CD4-positive, alpha-beta T cell treated with Interleukin-2 at 100 ng/mL for 4 hours (primary cell): ENCODE results near the gene FASTK.
"Not testable (repeated sequence)": the region's sequence is repeated elsewhere in the genome, so short reads cannot be mapped to it uniquely, and the experiment has no call there.

ENCODE experiments used
- DNase-seq: peaks from one replicate; pipeline ENCODE4 v3.0.0-alpha.2; 2020; ENCODE audit warnings: low spot score

The FASTK gene

DNA sequence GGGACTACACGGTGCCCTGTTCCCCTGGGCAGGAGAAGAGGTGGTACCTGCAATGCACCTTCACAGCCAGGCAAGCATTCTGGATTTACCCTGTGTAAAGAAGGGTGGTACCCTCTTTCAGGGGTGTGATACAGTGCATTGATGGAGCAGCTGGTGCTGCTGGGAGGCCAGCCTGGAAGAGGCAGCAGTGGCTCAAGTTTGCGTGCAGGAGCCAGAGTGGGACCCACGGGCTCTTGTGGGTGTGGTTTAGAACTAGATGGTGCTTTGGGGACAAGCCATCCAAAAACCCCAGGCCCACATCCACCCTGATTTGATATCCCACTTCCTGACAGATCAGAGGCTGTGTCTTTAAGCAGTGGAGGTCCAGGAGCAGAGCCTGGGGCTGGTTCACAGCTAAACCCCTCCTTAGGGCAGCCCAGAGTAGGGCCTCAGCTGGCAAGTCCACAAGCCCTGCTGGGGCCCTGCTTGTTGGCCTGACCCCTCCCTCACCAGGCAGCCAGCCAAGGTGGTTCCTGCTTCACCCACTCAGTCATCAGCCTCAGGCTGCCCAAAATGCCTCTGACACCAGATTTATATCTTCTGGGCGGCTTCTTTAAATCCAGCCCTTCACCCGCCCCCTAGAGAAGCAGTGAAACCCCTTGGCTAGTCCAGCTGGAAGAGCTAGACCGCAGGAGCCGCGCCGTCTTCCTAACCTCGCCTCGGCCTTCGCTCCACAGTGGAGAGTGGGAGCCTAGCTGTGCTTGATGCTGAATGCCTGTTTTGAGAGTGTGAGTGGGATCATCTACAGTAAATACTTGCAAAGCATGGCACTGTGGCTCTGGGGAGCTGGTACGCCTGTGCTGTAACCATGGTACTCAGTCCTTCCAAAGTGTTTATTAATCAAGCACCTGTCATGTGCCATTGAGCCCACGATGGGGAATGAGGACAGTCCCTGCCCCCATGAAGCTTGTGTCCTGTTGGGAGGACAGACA lies 33.7 kb downstream of the FASTK start:
- no peak for DNase-seq

DNA sequence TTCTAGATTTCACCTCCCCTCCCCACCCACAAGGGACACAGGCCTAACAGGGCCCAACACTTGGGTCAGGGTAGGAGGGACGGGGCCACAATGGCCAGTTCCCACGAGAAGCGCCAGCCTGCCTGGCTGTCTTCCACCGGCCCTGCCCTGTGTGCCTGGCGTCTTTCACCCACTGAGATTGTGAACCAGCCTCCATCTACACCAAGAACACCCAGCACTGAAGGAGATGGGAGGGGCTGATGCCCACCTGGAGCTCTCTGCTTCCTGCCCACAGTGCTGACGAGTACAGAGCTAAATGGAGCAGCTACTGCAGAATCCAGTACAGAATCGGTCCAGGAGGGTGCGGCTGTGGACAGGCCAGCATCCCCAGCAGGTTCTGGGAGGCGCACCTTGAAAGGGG lies 34.6 kb downstream of the FASTK start:
- DNase-seq: no peak

DNA sequence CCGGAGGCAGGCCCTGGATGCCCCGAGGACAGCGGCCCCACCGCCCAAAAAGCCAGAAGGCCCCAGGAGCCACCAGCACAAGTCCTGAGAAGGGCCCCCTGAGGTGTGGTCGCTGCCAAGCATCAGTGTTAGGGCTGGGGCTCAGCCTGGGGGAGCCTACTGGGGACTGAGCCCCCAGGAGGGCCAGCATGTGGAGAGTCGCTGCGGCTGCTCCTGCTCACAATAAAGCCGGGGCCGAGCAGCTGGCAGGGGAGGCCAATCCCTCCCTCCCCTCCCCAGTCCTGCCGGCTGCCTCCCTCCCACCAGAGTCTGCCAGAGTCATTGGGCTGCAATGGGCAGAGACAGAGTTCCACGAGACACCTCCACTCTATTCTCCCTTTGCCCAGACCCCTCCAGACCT lies 35.3 kb downstream of the FASTK start:
- no peak for DNase-seq

DNA sequence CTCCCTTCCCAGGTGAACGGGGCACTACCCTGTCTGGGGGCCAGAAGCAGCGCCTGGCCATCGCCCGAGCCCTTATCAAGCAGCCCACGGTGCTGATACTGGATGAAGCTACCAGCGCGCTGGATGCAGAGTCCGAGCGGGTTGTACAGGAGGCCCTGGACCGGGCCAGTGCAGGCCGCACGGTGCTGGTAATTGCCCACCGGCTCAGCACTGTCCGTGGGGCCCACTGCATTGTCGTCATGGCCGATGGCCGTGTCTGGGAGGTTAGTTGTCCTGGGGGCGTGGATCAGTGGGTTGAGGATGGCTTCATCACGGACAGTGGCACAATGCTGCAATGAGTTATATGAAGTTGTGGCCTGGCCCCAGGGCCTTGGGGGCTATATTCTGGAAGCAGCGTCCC lies 36.6 kb downstream of the FASTK start:
- DNase-seq: no peak

DNA sequence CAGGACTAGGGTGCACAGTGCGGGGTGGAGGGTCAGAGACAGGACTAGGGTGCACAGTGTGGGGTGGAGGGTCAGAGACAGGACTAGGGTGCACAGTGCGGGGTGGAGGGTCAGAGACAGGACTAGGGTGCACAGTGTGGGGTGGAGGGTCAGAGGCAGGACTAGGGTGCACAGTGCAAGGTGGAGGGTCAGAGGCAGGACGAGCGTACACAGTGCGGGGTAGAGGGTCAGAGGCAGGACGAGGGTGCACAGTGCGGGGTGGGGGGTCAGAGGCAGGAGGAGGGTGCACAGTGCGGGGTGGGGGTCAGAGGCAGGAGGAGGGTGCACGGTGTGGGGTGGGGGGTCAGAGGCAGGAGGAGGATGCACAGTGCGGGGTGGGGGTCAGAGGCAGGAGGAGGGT lies 37.2 kb downstream of the FASTK start:
- DNase-seq: not testable (repeated sequence)

DNA sequence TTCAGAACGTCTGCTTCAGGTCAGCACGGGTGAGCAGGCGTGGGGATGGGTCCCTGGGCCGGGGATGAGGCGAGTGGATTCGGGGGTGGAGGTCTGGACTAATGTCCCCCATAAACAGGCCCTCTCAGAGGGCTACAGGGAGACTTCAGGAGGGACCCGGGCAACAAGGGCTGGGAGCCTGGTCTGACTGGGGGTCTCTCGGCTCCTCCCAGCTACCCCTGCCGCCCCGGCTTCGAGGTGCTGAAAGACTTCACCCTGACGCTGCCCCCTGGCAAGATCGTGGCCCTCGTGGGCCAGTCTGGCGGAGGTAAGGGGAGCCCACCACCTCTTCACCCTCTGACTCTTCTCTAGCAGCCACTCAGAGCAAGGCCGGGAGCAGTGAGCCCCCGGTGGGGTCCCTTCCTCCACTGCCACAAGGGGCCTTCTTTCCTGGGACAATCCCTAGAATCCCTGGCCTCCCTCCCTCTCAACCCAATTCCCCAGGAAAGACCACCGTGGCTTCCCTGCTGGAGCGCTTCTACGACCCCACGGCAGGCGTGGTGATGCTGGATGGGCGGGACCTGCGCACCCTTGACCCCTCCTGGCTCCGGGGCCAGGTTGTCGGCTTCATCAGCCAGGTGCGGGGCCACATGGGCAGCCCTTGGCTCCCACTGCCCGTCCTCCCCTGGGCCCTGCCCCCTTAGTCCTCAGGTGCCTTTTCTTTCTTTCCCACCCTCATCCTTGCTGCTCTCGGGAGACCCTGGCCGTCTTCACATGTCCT lies 39.8 kb downstream of the FASTK start:
- no peak for DNase-seq

DNA sequence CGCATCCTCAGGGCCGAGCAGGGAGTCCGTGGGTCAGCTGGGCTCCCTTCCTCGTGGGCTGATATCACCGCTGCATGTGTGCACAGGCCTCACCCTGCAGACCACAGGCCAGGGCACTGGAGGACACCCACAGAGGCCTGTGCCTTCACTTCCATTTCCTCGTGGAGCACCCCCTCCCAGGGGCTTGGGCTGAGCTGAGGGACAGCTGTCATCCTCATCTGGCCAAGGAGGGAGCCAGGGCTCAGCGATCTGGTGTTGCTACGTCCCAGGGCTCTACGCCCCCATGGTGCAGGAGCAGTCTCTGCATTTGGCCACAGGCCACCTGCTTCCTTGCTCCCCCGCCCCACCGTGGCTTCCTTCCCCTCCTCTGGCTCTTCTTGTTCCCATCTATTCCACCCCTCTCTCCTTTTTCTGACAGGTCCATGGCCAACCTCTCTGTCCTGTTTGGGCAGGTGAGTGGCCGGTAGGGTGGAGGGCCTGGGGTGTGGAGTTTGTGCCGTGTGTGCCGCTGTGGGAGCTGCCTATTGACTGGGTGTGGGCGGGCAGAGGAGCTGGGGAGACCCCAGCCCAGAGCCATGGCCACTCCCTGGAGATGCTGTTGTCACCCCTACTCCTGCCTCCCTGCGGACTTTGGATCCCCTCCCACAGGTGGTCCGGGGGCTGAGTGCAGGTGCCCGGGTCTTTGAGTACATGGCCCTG lies 40.6 kb downstream of the FASTK start:
- no peak for DNase-seq

DNA sequence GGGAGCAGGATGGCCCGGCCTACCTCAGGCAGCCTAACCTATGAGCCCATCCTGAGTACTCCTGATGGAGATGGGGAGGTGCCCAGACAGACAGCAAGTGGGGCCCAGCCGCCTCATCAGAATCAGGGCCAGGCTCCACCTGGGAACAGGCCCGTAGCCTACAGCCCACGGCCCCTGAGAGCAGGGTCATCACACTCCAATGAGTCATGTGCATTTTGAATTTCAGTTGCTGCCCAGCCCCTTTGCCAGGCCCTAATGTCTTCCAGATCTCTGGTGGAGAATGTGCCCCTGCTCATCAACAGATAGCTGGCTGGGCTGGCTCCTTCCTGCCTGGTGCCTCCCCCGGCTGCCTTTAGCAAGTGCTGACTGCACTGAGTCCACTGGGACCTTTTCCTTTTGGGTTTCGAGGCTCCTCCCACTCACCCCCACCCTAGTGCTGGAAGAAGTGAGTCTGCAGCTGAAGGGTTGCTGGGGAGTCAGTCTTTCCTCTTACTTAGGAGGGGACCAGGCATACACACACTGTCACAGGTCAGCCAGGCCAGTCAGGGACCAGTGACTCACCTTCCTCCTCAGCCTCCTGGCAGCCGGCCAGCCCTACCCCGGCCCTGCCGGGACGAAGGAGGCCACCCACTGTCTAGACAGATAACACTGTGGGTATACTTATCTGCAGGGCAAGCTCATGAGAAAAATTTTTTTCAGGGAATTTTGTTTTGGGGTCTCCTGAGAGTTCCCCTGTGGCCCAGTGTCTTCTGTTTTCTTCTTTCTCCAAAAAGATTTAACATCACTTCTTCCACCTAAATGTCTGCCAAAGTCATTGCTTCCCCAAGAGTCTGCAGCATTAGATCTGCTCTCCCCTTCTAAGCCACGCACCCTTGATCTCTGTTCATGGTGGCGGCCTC lies 41.4 kb downstream of the FASTK start:
- peak; percentile 55 for DNase-seq

DNA sequence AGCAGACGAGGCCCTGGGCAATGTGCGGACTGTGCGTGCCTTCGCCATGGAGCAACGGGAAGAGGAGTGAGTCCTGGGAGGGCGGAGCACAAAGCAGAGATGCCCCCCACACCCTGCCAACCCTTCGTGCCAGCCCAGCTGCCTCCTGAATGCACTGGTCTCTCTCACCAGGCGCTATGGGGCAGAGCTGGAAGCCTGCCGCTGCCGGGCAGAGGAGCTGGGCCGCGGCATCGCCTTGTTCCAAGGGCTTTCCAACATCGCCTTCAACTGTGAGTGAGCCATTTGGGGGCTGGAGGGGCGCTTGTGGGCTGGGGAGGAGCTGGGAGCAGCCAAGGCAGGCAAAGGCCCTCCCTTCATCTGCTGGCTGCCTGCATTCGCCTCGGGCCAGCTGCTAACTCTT lies 44.7 kb downstream of the FASTK start:
- DNase-seq: no peak

DNA sequence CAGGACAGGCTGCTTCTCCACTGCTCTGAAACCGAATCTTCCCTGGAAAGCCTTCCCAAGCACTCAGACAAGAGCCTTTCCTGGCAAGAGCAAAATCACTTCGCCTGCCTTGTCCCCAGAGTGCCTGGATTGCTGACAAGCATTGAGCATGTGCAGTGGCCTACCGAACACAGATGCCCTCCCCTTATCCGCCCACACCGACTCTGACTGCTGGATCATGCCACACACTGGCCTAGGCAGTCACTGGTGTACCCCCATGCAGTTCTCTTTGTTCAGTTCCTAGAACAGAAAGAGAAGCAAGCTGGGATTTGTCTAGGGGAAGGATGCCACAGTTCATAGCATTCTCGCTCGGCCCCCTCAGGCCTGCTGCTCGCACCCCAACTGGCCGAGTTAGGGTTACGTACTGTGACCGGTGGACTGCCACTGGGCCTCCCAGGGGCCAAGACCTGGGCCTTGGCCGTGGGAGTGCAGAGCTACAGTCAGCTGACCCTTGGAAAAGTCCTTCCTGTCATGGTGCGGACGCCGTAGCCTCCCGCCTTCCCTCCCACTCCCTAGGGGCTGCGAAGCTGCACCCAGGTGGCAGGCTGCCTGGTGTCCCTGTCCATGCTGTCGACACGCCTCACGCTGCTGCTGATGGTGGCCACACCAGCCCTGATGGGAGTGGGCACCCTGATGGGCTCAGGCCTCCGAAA lies 45.4 kb downstream of the FASTK start:
- DNase-seq: no peak

DNA sequence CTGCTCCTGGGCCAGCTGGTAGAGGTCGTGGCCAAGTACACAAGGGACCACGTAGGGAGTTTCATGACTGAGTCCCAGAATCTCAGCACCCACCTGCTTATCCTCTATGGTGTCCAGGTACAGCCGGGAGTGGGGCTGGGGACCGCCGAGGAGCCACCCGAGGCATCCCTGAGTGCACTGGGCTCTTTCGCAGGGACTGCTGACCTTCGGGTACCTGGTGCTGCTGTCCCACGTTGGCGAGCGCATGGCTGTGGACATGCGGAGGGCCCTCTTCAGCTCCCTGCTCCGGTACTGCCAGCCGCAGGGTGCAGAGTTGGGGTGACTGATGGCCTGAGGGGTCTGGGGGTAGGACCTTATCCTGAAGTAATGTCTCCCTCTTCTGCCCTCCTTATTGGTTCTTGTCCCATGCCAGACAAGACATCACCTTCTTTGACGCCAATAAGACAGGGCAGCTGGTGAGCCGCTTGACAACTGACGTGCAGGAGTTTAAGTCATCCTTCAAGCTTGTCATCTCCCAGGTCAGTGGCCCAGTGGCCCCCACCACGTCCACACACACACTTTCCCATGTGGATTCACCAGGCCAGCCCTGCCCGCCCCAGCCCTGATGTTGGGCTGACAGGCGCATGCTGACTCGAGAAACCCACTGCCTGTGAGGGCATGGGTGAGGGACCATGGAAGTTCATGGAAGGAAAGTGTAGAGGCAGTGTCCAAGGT lies 46.1 kb downstream of the FASTK start:
- no peak for DNase-seq

DNA sequence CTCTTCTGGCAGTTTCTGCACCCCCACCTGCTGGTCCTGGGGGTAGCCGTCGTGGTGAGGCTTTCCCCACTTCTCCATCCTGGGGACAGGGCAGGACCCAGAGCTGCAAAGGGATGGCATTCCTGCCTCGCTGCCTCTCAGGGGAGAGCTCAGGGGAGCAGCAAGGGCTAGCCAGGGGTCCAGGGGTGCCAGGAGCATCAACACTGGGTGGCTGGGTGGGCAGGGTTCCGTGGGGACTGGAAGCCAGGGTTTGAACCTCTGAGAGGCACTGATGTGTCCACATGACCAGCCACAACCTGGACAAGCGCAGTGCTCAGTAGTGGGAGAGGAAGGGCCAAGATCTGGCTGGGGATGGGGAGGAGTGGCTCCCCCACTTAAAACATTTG lies 46.8 kb downstream of the FASTK start:
- no peak for DNase-seq

DNA sequence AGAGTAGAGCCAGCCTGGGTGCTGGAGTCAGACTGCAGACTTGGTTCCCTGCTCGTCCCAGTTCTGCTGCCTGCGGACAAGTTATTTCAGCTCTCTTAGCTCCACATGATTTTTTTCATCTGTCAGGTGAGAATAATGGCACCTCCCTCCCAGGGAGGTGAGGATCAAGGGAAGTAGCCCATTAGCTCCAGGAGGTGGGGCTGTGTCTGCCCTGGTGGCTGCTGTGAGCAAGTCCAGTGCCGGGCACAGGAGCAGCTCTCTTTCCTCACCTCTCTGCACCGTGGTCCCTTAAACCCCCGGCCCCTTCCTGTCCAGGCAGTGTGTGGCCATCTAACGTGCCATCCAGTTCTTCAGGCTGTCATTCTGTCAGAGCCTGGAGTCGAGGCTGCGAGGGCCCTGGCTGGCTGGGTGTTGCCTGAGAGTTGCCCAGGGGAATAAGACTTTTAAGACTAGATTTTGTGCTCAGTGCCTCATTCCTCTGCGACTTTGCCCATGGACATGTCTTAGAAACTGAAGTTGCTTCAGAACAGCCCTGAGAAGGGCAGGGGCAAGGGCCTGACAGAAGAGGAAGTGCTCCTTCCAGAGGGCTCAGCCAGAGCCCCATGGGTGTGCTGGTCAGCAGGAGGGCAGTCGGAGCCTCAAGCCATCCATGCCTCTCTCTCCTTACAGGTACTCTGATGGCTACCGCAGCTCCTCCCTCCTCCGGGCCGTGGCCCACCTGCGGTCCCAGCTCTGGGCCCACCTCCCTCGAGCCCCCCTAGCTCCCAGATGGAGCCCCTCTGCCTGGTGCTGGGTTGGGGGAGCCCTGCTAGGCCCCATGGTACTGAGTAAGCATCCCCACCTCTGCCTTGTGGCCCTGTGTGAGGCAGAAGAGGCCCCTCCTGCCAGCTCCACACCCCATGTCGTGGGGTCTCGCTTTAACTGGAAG lies 47.4 kb downstream of the FASTK start:
- no peak for DNase-seq

DNA sequence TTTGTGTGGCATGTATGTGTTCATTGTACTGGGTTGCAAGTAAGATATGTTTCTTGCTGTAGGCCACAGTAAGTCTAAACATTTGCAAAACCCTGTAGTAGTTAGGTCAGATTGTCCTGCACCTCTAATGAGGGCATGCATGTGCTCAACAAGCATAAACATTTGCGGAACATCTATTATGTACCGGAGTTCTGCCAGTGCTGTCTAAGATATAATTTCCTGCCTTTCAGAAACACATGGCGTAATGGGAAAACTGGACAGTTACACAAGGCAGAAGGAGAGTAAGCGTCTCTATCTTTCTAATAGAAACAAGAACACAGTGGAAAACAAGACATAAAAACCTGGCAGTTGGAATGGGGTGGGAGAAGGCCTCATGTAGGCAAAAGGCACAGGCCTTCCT lies 49.6 kb downstream of the FASTK start:
- no peak for DNase-seq

DNA sequence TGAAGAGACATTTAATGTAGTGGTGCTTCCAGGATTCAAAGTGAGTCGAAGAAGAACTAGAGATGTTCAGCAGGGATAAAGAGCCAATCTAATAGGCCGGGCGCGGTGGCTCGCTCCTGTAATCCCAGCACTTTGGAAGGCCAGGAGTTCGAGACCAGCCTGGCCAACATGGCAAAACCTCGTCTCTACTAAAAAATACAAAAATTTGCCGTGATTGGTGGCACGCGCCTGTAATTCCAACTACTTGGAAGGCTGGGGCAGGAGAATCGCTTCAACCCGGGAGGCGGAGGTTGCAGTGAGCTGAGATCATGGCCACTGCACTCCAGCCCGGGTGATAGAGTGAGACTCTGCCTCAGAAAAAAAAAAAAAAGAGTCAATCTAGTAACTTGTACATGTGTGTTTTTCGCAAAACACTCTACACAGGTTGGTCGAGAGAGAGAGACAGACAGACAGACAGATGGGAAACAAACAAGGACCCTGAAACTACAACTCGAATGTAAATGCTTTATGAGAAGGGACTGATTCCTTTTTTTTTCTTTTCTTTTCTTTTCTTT lies 51.6 kb downstream of the FASTK start:
- DNase-seq: no peak

DNA sequence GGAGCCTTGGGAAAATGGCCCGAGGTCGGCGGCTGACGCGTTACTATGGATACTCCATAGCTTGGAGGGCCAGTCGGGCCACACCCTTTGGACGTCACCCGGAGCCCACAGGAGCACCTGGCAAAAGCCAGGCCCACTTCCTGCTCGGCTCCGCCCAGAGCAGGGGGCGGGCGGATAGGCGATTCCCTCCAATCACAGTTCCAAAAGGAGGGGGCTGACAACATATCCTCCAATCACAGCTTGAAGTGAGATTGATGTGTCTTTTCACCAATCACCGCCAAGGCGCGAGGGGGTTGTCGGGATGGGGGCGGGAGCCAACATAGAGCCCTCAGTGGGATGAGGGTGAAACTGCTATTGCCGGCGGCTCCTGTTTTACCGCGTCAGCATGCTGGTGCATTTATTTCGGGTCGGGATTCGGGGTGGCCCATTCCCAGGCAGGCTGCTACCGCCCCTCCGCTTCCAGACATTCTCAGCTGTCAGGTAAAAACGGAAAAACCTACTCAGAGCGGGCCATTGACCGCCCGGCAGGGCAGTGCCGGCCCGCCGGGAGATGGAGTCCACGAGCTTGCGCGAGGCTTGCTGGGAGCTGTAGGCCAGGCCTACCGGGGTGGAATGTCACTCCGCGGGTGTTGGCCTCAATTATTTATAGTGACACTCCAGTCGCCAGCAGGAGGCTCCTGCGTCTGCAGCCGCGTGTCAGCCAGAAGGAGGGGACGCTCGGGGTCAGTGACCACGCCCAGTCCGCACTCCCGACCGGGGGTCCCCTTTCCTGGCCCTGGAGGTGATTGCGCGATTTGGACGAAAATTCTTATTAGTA lies 52.3 kb downstream of the FASTK start, which contains the start of gene ABCB8:
Gene ABCB8, plus strand, starts transcription at position 320 of the 817 bp plus-strand sequence. Its CDS starts 66 bp downstream, at position 386.
- peak; percentile 100 for DNase-seq

DNA sequence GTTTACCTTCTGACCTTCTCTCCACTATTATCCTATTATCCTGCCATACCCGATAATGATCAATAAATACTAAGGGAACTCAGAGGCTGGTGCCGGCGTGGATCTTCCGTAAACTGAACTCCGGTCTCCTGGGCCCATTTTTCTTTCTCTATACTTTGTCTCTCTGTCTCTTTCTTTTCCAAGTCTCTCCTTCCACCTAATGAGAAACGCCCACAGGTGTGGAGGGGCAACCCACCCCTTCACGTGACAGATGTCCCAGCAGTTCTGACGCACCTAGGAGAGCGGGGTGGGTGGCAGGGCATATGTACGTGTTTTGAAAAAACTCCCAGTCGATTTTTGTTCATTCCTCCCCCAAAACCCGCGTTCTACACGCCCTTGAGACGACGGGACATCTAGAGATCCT lies 52.9 kb downstream of the FASTK start:
- DNase-seq: not testable (repeated sequence)
